Stimulated activated naive CD8-positive, alpha-beta T cell treated with anti-CD3 and anti-CD28 coated beads, Interleukin-15, Interleukin-2, amounts not matched to agents 100 U/mL and 50 U/mL, for 24 hours (primary cell): Measurements from ENCODE around the gene FAM120C.
A peak's percentile ranks its signal among the peaks of the same experiment; 100 is the strongest.

ENCODE experiments used
- ATAC-seq: fragments of 150-1000 bp; cut with Tn5 transposase; one replicate; pipeline ENCODE4 v1.10.0; 2021
- DNase-seq: peaks from one replicate; pipeline ENCODE4 v3.0.0; 2021

FAM120C gene

GRCh38 chrX:54171091-54171490 lies 12.0 kb downstream of the FAM120C start:
- ATAC-seq: no peak

GRCh38 chrX:54166915-54167314 lies 16.1 kb downstream of the FAM120C start:
- ATAC-seq: no peak

More at GRCh38 chrX:54171091-54171490, 12.0 kb downstream of the FAM120C start:
- DNase-seq: no peak

GRCh38 chrX:54157561-54157960 lies 25.5 kb downstream of the FAM120C start:
- ATAC-seq: no peak
- no peak for DNase-seq

More at GRCh38 chrX:54166915-54167314, 16.1 kb downstream of the FAM120C start:
- DNase-seq: no peak

- ATAC-seq: no peak
- DNase-seq: no peak
These were observed 48.8 kb downstream of the FAM120C start for GRCh38 chrX:54134269-54134668.

- no peak for ATAC-seq
- DNase-seq: no peak
These were observed 66.7 kb downstream of the FAM120C start for GRCh38 chrX:54116391-54116790.

- DNase-seq (no peak), ATAC-seq (no peak)
These were observed 89.5 kb downstream of the FAM120C start for GRCh38 chrX:54093571-54093970.

- ATAC-seq (no peak), DNase-seq (no peak)
These were observed 89.9 kb downstream of the FAM120C start for GRCh38 chrX:54093159-54093558.

GRCh38 chrX:54090880-54091279 lies 92.2 kb downstream of the FAM120C start:
- DNase-seq (no peak), ATAC-seq (no peak)

GRCh38 chrX:54089191-54089590 lies 93.9 kb downstream of the FAM120C start:
- no peak for ATAC-seq
- no peak for DNase-seq

GRCh38 chrX:54087661-54088060 lies 95.4 kb downstream of the FAM120C start:
- no peak for DNase-seq
- ATAC-seq: no peak

GRCh38 chrX:54085666-54086065 lies 97.4 kb downstream of the FAM120C start:
- ATAC-seq (no peak), DNase-seq (no peak)

- no peak for ATAC-seq
- DNase-seq: no peak
These were observed 106.2 kb downstream of the FAM120C start for GRCh38 chrX:54076903-54077302.

GRCh38 chrX:54074826-54075225 lies 108.2 kb downstream of the FAM120C start:
- ATAC-seq (no peak), DNase-seq (no peak)

- DNase-seq: no peak
- ATAC-seq: no peak
These were observed 115.3 kb downstream of the FAM120C start for GRCh38 chrX:54067766-54068165.

GRCh38 chrX:54066841-54067240 lies 116.2 kb downstream of the FAM120C start:
- no peak for DNase-seq
- no peak for ATAC-seq

GRCh38 chrX:54064564-54064963 lies 118.5 kb downstream of the FAM120C start:
- no peak for DNase-seq
- no peak for ATAC-seq

- DNase-seq (no peak), ATAC-seq (no peak)
These were observed 119.7 kb downstream of the FAM120C start for GRCh38 chrX:54063361-54063760.

- no peak for DNase-seq
- no peak for ATAC-seq
These were observed 133.3 kb downstream of the FAM120C start for GRCh38 chrX:54049801-54050200.

GRCh38 chrX:54048412-54048811 lies 134.6 kb downstream of the FAM120C start:
- no peak for ATAC-seq
- DNase-seq: no peak

GRCh38 chrX:54045563-54046228 lies 137.4 kb downstream of the FAM120C start:
- ATAC-seq: no peak
- no peak for DNase-seq

- ATAC-seq: no peak
These were observed 138.1 kb downstream of the FAM120C start for GRCh38 chrX:54044877-54045338.

GRCh38 chrX:54044126-54044876 lies 138.8 kb downstream of the FAM120C start, which contains the start of gene PHF8:
PHF8 (minus strand) TSS chrX:54044473; CDS start chrX:54042728, 1,745 bp downstream.
- DNase-seq (peak; percentile 93), ATAC-seq (peak; percentile 91)

More at GRCh38 chrX:54044877-54045338, 138.1 kb downstream of the FAM120C start:
- no peak for DNase-seq

- ATAC-seq (no peak), DNase-seq (peak; percentile 45)
These were observed 139.4 kb downstream of the FAM120C start for GRCh38 chrX:54043541-54044125.
